HEK293 (cell line): ENCODE measurements around the gene RAF1.

ENCODE experiments used
- CTCF ChIA-PET: fragments of 350-600 bp; formaldehyde crosslinking; extraction: SDS; loops from one replicate; lab custom pipeline; 2021; ENCODE audit warnings: antibody characterized with exemption; lab: Yijun Ruan, JAX
- POLR2A ChIA-PET: fragments of 300-600 bp; formaldehyde crosslinking; extraction: SDS; loops from one replicate; lab custom pipeline; 2020; ENCODE audit warnings: antibody characterized with exemption, inconsistent platforms; lab: Yijun Ruan, JAX
- H3K27ac ChIP-seq: fragments of 200-500 bp; sonication (Bioruptor generic); 2 replicates; pipeline ENCODE4 v1.5.1; 2014; ENCODE audit warnings: low read depth, low read length, control low read depth, inconsistent platforms; ENCODE audit errors: extremely low read depth
- H3K36me3 ChIP-seq, 2 experiments: fragments of 200-500 bp in 1 of 2; sonication (Bioruptor generic) in 1 of 2; 1 replicate in 1 of 2; 2 replicates in 1 of 2; pipeline ENCODE4 v1.5.1; 2014 to 2017; ENCODE audit warnings: inconsistent platforms in 2 of 2, low read length in 2 of 2; ENCODE audit not compliant: control insufficient read depth in 2 of 2, insufficient read depth in 1 of 2
- H3K4me1 ChIP-seq: fragments of 200-500 bp; sonication (Bioruptor generic); 2 replicates; pipeline ENCODE4 v1.5.1; 2014; ENCODE audit warnings: mild to moderate bottlenecking, low read length, inconsistent platforms; ENCODE audit not compliant: control insufficient read depth, insufficient read depth
- H3K4me3 ChIP-seq: 2 replicates; pipeline ENCODE4 v1.5.1; 2011; ENCODE audit warnings: low read depth, mild to moderate bottlenecking, control low read depth, low read length, moderate library complexity
- H3K9me3 ChIP-seq: fragments of 200-500 bp; sonication (Bioruptor generic); 2 replicates; pipeline ENCODE4 v1.5.1; 2014; ENCODE audit warnings: low read depth, low read length, inconsistent platforms; ENCODE audit not compliant: control insufficient read depth, insufficient read depth
- BCL11A ChIP-seq: fragments of 450-650 bp; formaldehyde crosslinking; IDR thresholded peaks from 2 replicates; pipeline ENCODE4 v1.5.1; 2016; ENCODE audit warnings: low read depth, missing biosample characterization, missing genetic modification characterization
- HIC1 ChIP-seq: fragments of 450-650 bp; formaldehyde crosslinking; IDR thresholded peaks from 2 replicates; pipeline ENCODE4 v1.5.1; 2016; ENCODE audit warnings: missing biosample characterization, missing genetic modification characterization
- KLF1 ChIP-seq: fragments of 450-650 bp; formaldehyde crosslinking; IDR thresholded peaks from 2 replicates; pipeline ENCODE4 v1.5.1; 2016; ENCODE audit warnings: missing biosample characterization, missing genetic modification characterization
- MEIS1 ChIP-seq: sonication (generic); formaldehyde crosslinking; IDR thresholded peaks from 2 replicates; pipeline ENCODE4 v1.8.1; 2022; ENCODE audit warnings: missing genetic modification reagents, mild to moderate bottlenecking, borderline replicate concordance
- PRDM1 ChIP-seq: fragments of 450-650 bp; formaldehyde crosslinking; IDR thresholded peaks from 2 replicates; pipeline ENCODE4; 2016; ENCODE audit warnings: missing biosample characterization, missing genetic modification characterization
- TCF7L2 ChIP-seq: IDR thresholded peaks from 2 replicates; pipeline ENCODE4 v1.6.1; 2011; ENCODE audit warnings: low read depth, mild to moderate bottlenecking, inconsistent platforms, low read length, moderate library complexity, borderline replicate concordance
- YY2 ChIP-seq: fragments of 450-650 bp; formaldehyde crosslinking; IDR thresholded peaks from 2 replicates; pipeline ENCODE4 v1.5.1; 2016; ENCODE audit warnings: missing biosample characterization, missing genetic modification characterization
- ZBTB10 ChIP-seq: fragments of 450-650 bp; formaldehyde crosslinking; IDR thresholded peaks from 2 replicates; pipeline ENCODE4 v1.5.1; 2016; ENCODE audit warnings: missing biosample characterization, missing genetic modification characterization
- ZBTB6 ChIP-seq: fragments of 450-650 bp; formaldehyde crosslinking; IDR thresholded peaks from 2 replicates; pipeline ENCODE4 v1.5.1; 2017; ENCODE audit warnings: missing biosample characterization, missing genetic modification characterization
- ZNF133 ChIP-seq: fragments of 450-650 bp; formaldehyde crosslinking; IDR thresholded peaks from 2 replicates; pipeline ENCODE4 v1.5.1; 2016; ENCODE audit warnings: missing biosample characterization, missing genetic modification characterization
- ZNF274 ChIP-seq, 2 experiments: fragments of 200-500 bp in 1 of 2; fragments of 450-650 bp in 1 of 2; sonication (Bioruptor generic) in 1 of 2; formaldehyde crosslinking in 1 of 2; IDR thresholded peaks; 2 replicates each; pipeline versions ENCODE4 v1.5.1 to v1.6.1; 2014 to 2016; ENCODE audit warnings: borderline replicate concordance in 1 of 2, inconsistent platforms in 1 of 2, low read length in 1 of 2, missing biosample characterization in 1 of 2, missing genetic modification characterization in 1 of 2
- ZNF280D ChIP-seq: fragments of 450-650 bp; formaldehyde crosslinking; IDR thresholded peaks from 2 replicates; pipeline ENCODE4 v1.5.1; 2016; ENCODE audit warnings: missing biosample characterization, missing genetic modification characterization
- ZNF404 ChIP-seq: fragments of 450-650 bp; formaldehyde crosslinking; IDR thresholded peaks from 2 replicates; pipeline ENCODE4 v1.5.1; 2017; ENCODE audit warnings: missing biosample characterization, missing genetic modification characterization
- ZNF426 ChIP-seq: fragments of 450-650 bp; formaldehyde crosslinking; IDR thresholded peaks from 2 replicates; pipeline ENCODE4 v1.5.1; 2017; ENCODE audit warnings: missing biosample characterization, missing genetic modification characterization, mild to moderate bottlenecking, inconsistent platforms, moderate library complexity
- ZNF473 ChIP-seq: fragments of 450-650 bp; formaldehyde crosslinking; IDR thresholded peaks from 2 replicates; pipeline ENCODE4 v1.5.1; 2017; ENCODE audit warnings: missing biosample characterization, missing genetic modification characterization
- ZNF549 ChIP-seq: fragments of 450-650 bp; IDR thresholded peaks from 2 replicates; pipeline ENCODE4 v1.5.1; 2018; ENCODE audit warnings: missing biosample characterization, missing genetic modification characterization, mild to moderate bottlenecking, inconsistent platforms, moderate library complexity
- ZNF580 ChIP-seq: fragments of 450-650 bp; formaldehyde crosslinking; IDR thresholded peaks from 2 replicates; pipeline ENCODE4 v1.5.1; 2016; ENCODE audit warnings: missing biosample characterization, missing genetic modification characterization
- ZNF623 ChIP-seq: fragments of 450-650 bp; formaldehyde crosslinking; IDR thresholded peaks from 2 replicates; pipeline ENCODE4 v1.5.1; 2016; ENCODE audit warnings: missing biosample characterization, missing genetic modification characterization
- ZNF664 ChIP-seq: fragments of 450-650 bp; formaldehyde crosslinking; IDR thresholded peaks from 2 replicates; pipeline ENCODE4 v1.5.1; 2016; ENCODE audit warnings: missing biosample characterization, missing genetic modification characterization
- ZNF791 ChIP-seq: fragments of 450-650 bp; formaldehyde crosslinking; IDR thresholded peaks from 2 replicates; pipeline ENCODE4 v1.5.1; 2016; ENCODE audit warnings: missing biosample characterization, missing genetic modification characterization

The RAF1 gene

GRCh38 chr3:12590096-12590495, 73.8 kb downstream of the RAF1 start:
- ChIA-PET CTCF (interaction anchor here (0.5 to 1.1 kb wide), 3 partner anchors 28 to 130 kb away, joined by 3 to 4 read pairs (median 4); no protein-coding TSS in a partner anchor), POLR2A (no interaction called here)
- Histone ChIP-seq H3K4me1 (no peaks in the 10 kb centered on the region), H3K36me3 (peaks cover 74 to 91% of the 10 kb centered on the region in 2 experiments), H3K4me3 (no peak overlapping the region), H3K9me3 (no peaks in the 10 kb centered on the region), H3K27ac (no peak overlapping the region)
- TF ChIP-seq HIC1 (no peak), ZNF623 (no peak), ZNF580 (no peak), ZNF473 (tag by site-specific recombination) (no peak), ZBTB6 (tag by site-specific recombination) (no peak), ZNF280D (tag by site-specific recombination) (no peak), KLF1 (tag by site-specific recombination) (no peak), ZNF549 (no peak), TCF7L2 (no peak), ZNF133 (tag by site-specific recombination) (no peak), MEIS1 (CRISPR knock-in tag) (no peak)

- H3K4me1 ChIP-seq, result no peaks in the 10 kb centered on the region
- H3K27ac ChIP-seq, result no peak overlapping the region
- ChIA-PET POLR2A (no interaction called here), CTCF (interaction anchor here (1.1 kb wide), 1 partner anchor 26 kb away, joined by 4 read pairs; no protein-coding TSS in a partner anchor)
- H3K9me3 ChIP-seq, result no peaks in the 10 kb centered on the region
- H3K4me3 ChIP-seq, result no peak overlapping the region
- peaks cover 57 to 91% of the 10 kb centered on the region in 2 experiments for H3K36me3 ChIP-seq
- TF ChIP-seq ZNF791 (tag by site-specific recombination), result no peak
- TF ChIP-seq ZNF280D (tag by site-specific recombination), result no peak
- TF ChIP-seq ZBTB10 (tag by site-specific recombination), result no peak
- TF ChIP-seq ZNF274 (IDR thresholded peaks at IDR 0.05; ENCODE audit: low read length), result no peak
- TF ChIP-seq ZNF274 (tag by site-specific recombination; IDR thresholded peaks at IDR 0.05; ENCODE audit: borderline replicate concordance), result no peak
- TF ChIP-seq YY2 (tag by site-specific recombination), result no peak
- no peak for TF ChIP-seq ZNF664
- no peak for TF ChIP-seq ZNF404 (tag by site-specific recombination)
- no peak for TF ChIP-seq BCL11A (tag by site-specific recombination)
- no peak for TF ChIP-seq ZNF426 (tag by site-specific recombination)
- peak; percentile 74 for TF ChIP-seq PRDM1 (tag by site-specific recombination)
Measured at GRCh38 chr3:12588039-12589009, 75.6 kb downstream of the RAF1 start.
